Endothelial cell (in vitro differentiated cells): ENCODE results near the gene SPOCK1. TPM values are rescaled to one million over a fixed set of nuclear protein-coding genes. Genes with fewer than 3 reads are reported as not detected.
"Not testable (repeated sequence)": the region's sequence is repeated elsewhere in the genome, so short reads cannot be mapped to it uniquely, and the experiment has no call there.

Experiments used
- DNase-seq: peaks from one replicate; pipeline ENCODE4 v3.0.0; 2021; ENCODE audit warnings: low spot score
- H3K27ac Mint-ChIP-seq: one replicate; pipeline ENCODE4 v1.8.0; 2021; ENCODE audit warnings: mixed read lengths, inconsistent platforms; ENCODE audit not compliant: unreplicated experiment
- H3K27me3 Mint-ChIP-seq: one replicate; pipeline ENCODE4 v1.8.0; 2021; ENCODE audit warnings: mild to moderate bottlenecking, moderate library complexity, mixed read lengths, inconsistent platforms; ENCODE audit not compliant: unreplicated experiment
- H3K36me3 Mint-ChIP-seq: one replicate; pipeline ENCODE4 v1.8.0; 2021; ENCODE audit warnings: mild to moderate bottlenecking, low read depth, mixed read lengths, inconsistent platforms; ENCODE audit not compliant: unreplicated experiment
- H3K4me1 Mint-ChIP-seq: one replicate; pipeline ENCODE4 v1.8.0; 2021; ENCODE audit warnings: mild to moderate bottlenecking, mixed read lengths, inconsistent platforms; ENCODE audit not compliant: unreplicated experiment
- H3K4me3 Mint-ChIP-seq: one replicate; pipeline ENCODE4 v1.8.0; 2021; ENCODE audit warnings: mild to moderate bottlenecking, mixed read lengths, inconsistent platforms; ENCODE audit not compliant: unreplicated experiment
- H3K9me3 Mint-ChIP-seq: one replicate; pipeline ENCODE4 v1.8.0; 2021; ENCODE audit warnings: mixed read lengths, inconsistent platforms; ENCODE audit not compliant: unreplicated experiment
- long read RNA-seq: library from polyadenylated mRNA; unstranded; transcript quantifications from one replicate; pipeline ENCODE4 v2.0.0, GENCODE V29; 2020; ENCODE audit not compliant: unreplicated experiment
- total RNA-seq: library from RNA; stranded (reverse); fragmentation: NEBNext Ultra II Directional; extraction: Animal tissue kit (Norgen Biotek cat#: 25700); gene quantifications from one replicate; pipeline ENCODE4 v1.2.1, GENCODE V29; 2021; ENCODE audit not compliant: unreplicated experiment
- TF ChIP-seq, protein P1 (sequence below): fragments of 200-600 bp; sonication (generic); IDR thresholded peaks from one replicate; pipeline ENCODE4 v1.5.0; 2021; ENCODE audit warnings: antibody characterized with exemption; ENCODE audit not compliant: unreplicated experiment

The SPOCK1 gene
- total RNA-seq, result 8.7 TPM
- long read RNA-seq, partial matches to known transcripts, result 0 of 1 reads
- long read RNA-seq, other reads (novel, unspliced or antisense), result 1 of 1 reads

DNA sequence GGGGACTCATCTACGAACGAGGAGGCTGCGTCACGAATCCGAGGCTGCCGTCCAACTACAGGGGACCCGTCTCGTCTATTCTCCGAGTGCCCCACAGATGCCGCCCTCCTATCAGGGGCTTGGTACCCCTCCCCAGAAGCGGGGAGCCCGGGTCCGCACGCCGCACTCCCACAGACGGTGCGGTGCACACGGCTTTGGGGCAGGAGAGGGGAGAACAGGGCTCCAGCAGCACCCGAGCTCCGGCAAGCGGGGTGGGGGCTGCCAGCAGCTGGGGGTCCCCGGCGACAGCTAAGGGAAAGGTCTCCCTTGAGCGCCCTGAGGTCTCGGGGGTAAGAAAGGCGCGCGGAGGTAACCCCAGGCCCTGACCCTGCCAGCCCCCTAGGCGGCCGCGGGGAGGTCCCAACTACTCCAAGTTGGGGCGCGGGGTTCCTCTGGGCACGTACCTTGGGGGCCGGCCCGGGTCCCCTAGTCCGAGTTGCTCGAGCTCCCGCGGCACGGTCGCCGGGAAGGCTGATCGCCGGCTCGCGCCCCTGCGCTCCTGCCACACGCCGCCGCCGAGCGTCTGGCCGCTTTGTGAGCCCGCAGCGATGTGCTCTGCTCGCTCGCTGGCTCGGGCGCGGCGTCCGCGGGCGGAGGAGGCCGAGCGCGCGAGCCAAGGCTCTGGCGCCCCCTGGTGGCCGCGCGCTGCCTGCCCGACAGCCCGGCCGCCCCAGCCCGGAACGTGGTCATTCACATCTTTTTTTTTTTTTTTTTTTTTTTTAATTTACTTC lies at the start of gene SPOCK1:
SPOCK1 (minus strand) TSS at position 591 of the 770 bp plus-strand sequence.
- peaks cover 7% of the 10 kb centered on the region for H3K27me3 Mint-ChIP-seq
- H3K4me3 Mint-ChIP-seq, result peak within 1 kb of the TSS; percentile 62
- no peaks in the 10 kb centered on the region for H3K9me3 Mint-ChIP-seq
- TF ChIP-seq, protein P1, sequence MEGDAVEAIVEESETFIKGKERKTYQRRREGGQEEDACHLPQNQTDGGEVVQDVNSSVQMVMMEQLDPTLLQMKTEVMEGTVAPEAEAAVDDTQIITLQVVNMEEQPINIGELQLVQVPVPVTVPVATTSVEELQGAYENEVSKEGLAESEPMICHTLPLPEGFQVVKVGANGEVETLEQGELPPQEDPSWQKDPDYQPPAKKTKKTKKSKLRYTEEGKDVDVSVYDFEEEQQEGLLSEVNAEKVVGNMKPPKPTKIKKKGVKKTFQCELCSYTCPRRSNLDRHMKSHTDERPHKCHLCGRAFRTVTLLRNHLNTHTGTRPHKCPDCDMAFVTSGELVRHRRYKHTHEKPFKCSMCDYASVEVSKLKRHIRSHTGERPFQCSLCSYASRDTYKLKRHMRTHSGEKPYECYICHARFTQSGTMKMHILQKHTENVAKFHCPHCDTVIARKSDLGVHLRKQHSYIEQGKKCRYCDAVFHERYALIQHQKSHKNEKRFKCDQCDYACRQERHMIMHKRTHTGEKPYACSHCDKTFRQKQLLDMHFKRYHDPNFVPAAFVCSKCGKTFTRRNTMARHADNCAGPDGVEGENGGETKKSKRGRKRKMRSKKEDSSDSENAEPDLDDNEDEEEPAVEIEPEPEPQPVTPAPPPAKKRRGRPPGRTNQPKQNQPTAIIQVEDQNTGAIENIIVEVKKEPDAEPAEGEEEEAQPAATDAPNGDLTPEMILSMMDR, result peak; percentile 91
- H3K4me1 Mint-ChIP-seq, result no peaks in the 10 kb centered on the region
- peak; percentile 92 for DNase-seq
- H3K27ac Mint-ChIP-seq, result no peak within 1 kb of the TSS
- H3K36me3 Mint-ChIP-seq, result no peaks in the 10 kb centered on the region

DNA sequence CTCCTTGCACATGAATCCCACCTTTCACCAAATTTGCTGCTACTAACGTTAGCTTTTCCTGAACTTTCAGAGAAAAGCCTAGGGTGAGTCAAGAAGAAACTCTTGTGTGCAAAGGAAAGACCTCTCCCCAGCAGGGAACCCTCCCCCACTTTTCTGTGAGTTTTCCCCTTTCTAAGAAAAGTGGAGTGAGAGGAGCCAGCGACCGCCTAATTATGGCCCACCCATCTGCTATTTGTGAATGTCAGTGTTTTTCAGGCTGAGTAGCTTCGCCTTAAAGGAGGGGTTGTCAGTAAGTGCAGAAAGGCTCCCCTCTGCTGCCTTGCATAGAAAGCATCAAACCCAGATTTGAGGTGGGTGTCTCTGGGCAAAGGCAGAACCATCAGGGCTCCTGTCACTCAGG lies 46.8 kb upstream of the SPOCK1 start:
- Mint-ChIP-seq H3K27me3 (peaks cover 2% of the 10 kb centered on the region), H3K36me3 (peaks cover 15% of the 10 kb centered on the region), H3K9me3 (no peaks in the 10 kb centered on the region), H3K4me1 (peaks cover 3% of the 10 kb centered on the region), H3K4me3 (no peak overlapping the region), H3K27ac (no peak overlapping the region)
- DNase-seq, result no peak
- TF ChIP-seq, protein P1, result no peak

DNA sequence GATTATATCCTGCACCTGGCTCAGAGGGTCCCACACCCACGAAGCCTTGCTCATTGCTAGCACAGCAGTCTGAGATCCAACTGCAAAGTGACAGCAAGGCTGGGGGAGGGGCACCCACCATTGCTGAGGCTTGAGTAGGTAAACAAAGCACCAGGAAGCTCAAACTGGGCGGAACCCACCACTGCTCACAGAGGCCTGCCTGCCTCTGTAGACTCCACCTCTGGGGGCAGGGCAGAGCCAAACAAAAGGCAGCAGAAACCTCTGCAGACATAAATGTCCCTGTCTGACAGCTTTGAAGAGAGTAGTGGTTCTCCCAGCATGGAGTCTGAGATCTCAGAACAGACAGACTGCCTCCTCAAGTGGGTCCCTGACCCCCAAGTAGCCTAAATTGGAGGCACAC lies 36.3 kb upstream of the SPOCK1 start:
- not testable (repeated sequence) for H3K27ac Mint-ChIP-seq, H3K9me3 Mint-ChIP-seq, H3K4me3 Mint-ChIP-seq, H3K4me1 Mint-ChIP-seq, DNase-seq, H3K27me3 Mint-ChIP-seq
- H3K36me3 Mint-ChIP-seq, result peaks cover 23% of the 10 kb centered on the region

DNA sequence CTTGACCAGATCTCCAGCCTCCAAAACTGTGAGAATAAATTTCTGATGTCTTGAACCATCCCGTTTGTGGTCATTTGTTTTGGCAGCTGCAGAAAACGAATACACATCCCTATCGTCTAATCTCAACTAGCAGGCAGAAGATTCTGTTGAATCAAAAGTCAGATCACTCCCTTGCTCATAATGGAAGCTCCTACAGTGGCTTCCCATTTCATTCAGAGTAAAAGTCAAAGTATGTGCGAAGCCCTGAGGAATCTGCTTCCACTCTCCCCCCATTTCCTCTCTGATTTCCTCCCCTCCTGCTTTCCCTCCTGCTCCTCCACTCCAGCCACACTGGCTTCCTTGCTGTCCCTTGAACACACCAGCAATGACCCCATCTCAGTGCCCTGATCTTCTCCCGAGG lies 34.8 kb upstream of the SPOCK1 start:
- TF ChIP-seq, protein P1, result no peak
- Mint-ChIP-seq H3K4me3 (no peak overlapping the region), H3K27ac (no peak overlapping the region), H3K4me1 (no peaks in the 10 kb centered on the region), H3K9me3 (peaks cover 5% of the 10 kb centered on the region), H3K27me3 (peaks cover 5% of the 10 kb centered on the region), H3K36me3 (peaks cover 19% of the 10 kb centered on the region)
- no peak for DNase-seq

DNA sequence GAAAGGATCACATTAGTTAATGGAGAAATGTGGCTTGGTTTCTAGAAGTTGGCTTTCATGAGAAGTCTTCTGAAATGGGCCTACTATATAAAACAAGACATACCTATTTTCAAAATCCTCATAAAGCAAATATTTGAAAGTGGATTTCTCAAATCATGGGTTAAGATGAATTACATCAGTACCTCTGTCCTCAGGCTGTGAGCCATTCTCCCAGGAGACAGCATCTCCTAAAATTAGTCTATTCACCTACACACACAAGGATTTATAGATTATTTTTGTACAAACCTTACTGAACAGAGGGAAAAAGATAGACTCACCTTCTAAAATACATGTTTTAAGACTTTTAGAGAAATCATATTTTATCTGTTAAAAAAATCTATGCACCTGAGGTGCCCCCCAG lies 32.1 kb upstream of the SPOCK1 start:
- Mint-ChIP-seq H3K36me3 (peaks cover 15% of the 10 kb centered on the region), H3K27ac (no peak overlapping the region), H3K9me3 (peaks cover 5% of the 10 kb centered on the region), H3K4me3 (no peak overlapping the region), H3K4me1 (no peaks in the 10 kb centered on the region), H3K27me3 (peaks cover 3% of the 10 kb centered on the region)
- no peak for DNase-seq
- TF ChIP-seq, protein P1, result no peak
